GM12892 (cell line): ENCODE results near the gene FGF18.

ENCODE experiments used
- POLR2A ChIP-seq: IDR thresholded peaks from 2 replicates; pipeline ENCODE4 v1.6.1; 2011; ENCODE audit warnings: low read depth, low read length, control low read depth
- POLR2AphosphoS5 ChIP-seq: IDR thresholded peaks from 2 replicates; pipeline ENCODE4 v1.6.1; 2011; ENCODE audit warnings: low read depth, low read length, control low read depth

DNA sequence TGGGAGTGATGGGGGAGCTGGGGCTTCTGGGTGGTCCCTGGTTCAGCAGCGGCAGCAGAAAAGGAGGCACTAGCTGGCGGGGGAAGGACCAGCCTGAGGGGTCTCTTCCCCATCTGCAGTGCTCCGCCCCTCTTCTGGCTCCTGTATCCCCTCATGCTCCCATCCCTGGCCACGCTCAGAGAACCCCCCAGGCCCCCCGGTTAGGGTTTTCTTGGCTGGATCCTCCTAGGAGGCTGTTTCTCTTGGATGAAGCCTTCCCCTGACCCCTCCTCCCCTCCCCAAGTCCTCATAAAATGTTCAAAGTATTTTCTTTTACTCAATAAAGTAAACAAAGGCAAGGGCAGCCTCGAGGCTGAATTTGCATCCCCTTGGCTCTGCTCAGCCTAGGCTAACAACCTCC is 60.8 kb downstream of the FGF18 start:
- TF ChIP-seq POLR2A (no peak), POLR2AphosphoS5 (no peak)
